GM12878 (cell line): ENCODE results near the gene ACCSL. TPM values are rescaled to one million over a fixed set of nuclear protein-coding genes. Genes with fewer than 3 reads are reported as not detected.

Experiments
- ATAC-seq: fragments of 200-7000 bp; cut with Tn5 transposase; 3 replicates; pipeline ENCODE4 v1.9.1; 2020; ENCODE audit warnings: mild to moderate bottlenecking, moderate library complexity
- BruUV-seq: library from RNA; stranded (reverse); fragments of 400-500 nt; replicated peaks from 2 replicates; lab custom pipeline; 2021; lab: Mats Ljungman, UMichigan
- CTCF ChIA-PET: fragments of 300-600 bp; sonication (Branson Sonifier 250); formaldehyde crosslinking; extraction: SDS; loops from one replicate; lab custom pipeline; 2021; ENCODE audit warnings: inconsistent platforms; lab: Yijun Ruan, JAX
- POLR2A ChIA-PET: fragments of 350-600 bp; formaldehyde crosslinking; extraction: SDS; loops from one replicate; lab custom pipeline; 2021; ENCODE audit warnings: inconsistent platforms; lab: Charles Lee
- RAD21 ChIA-PET: fragments of 300-600 bp; sonication (Branson Sonifier 250); formaldehyde crosslinking; loops from one replicate; lab custom pipeline; 2023; ENCODE audit warnings: antibody characterized with exemption; ENCODE audit not compliant: unreplicated experiment; lab: Charles Lee
- SMC1A ChIA-PET: fragments of 300-600 bp; sonication (Branson Sonifier 250); formaldehyde crosslinking; loops from one replicate; lab custom pipeline; 2023; ENCODE audit not compliant: unreplicated experiment, uncharacterized antibody; lab: Charles Lee
- DNase-seq: peaks from one replicate; pipeline ENCODE4 v3.0.0-alpha.2; 2011; ENCODE audit warnings: low read depth, low spot score
- FAIRE-seq: peaks from 3 replicates; lab custom pipeline; 2011; peaks lifted over from hg19 to GRCh38; lab: Jason Lieb, UNC
- H2AFZ ChIP-seq: 2 replicates; pipeline ENCODE4 v1.6.0; 2011; ENCODE audit warnings: low read depth, low read length, control low read depth; ENCODE audit not compliant: control insufficient read depth
- H3K27ac ChIP-seq: 2 replicates; pipeline ENCODE4 v1.5.1; 2011; ENCODE audit warnings: control low read depth; ENCODE audit not compliant: control insufficient read depth, insufficient read depth
- H3K27me3 ChIP-seq, 2 experiments: replicated peaks in 1 of 2; 2 replicates each; pipeline versions ENCODE4 v1.6.0 to v1.6.1; 2011; ENCODE audit warnings: low read length in 1 of 2; ENCODE audit not compliant: control insufficient read depth in 2 of 2, insufficient read depth in 2 of 2
- H3K36me3 ChIP-seq, 2 experiments: 2 replicates each; pipeline ENCODE4 v1.5.1; 2011; ENCODE audit warnings: low read length in 1 of 2; ENCODE audit not compliant: control insufficient read depth in 2 of 2, insufficient read depth in 2 of 2
- H3K4me1 ChIP-seq: 2 replicates; pipeline ENCODE4 v1.6.1; 2011; ENCODE audit warnings: mild to moderate bottlenecking, low read length, moderate library complexity, mixed read lengths; ENCODE audit not compliant: control insufficient read depth, insufficient read depth
- H3K4me2 ChIP-seq: 2 replicates; pipeline ENCODE4 v1.6.0; 2011; ENCODE audit warnings: control low read depth; ENCODE audit not compliant: control insufficient read depth, insufficient read depth
- H3K4me3 ChIP-seq: fragments of 200-600 bp; sonication (generic); 2 replicates; pipeline ENCODE4 v1.5.1; 2016
- H3K79me2 ChIP-seq: 2 replicates; pipeline ENCODE4 v1.6.0; 2011; ENCODE audit warnings: low read length; ENCODE audit not compliant: control insufficient read depth, insufficient read depth
- H3K9ac ChIP-seq: 2 replicates; pipeline ENCODE4 v1.8.0; 2011; ENCODE audit warnings: low read length, control low read depth, mixed read lengths; ENCODE audit not compliant: control insufficient read depth, insufficient read depth
- H3K9me3 ChIP-seq: replicated peaks from 3 replicates; pipeline ENCODE4 v1.5.1; 2011; ENCODE audit warnings: mild to moderate bottlenecking, low read length; ENCODE audit not compliant: control insufficient read depth, insufficient read depth
- H4K20me1 ChIP-seq: 2 replicates; pipeline ENCODE4 v1.6.0; 2011; ENCODE audit not compliant: control insufficient read depth, insufficient read depth
- BHLHE40 ChIP-seq, 2 experiments: fragments of 450-650 bp in 1 of 2; IDR thresholded peaks; 2 replicates each; pipeline ENCODE4 v1.6.1; 2011 to 2017; ENCODE audit warnings: low read depth in 2 of 2, borderline replicate concordance in 1 of 2, improper control_type of control experiment in 1 of 2, low read length in 1 of 2, mild to moderate bottlenecking in 1 of 2
- EGR1 ChIP-seq, 2 experiments: IDR thresholded peaks; 1 replicate in 1 of 2; 2 replicates in 1 of 2; pipeline ENCODE4 v1.6.1; 2011 to 2012; ENCODE audit warnings: low read depth in 2 of 2, low read length in 2 of 2, borderline replicate concordance in 1 of 2, mild to moderate bottlenecking in 1 of 2, moderate library complexity in 1 of 2
- FOS ChIP-seq: IDR thresholded peaks from 3 replicates; pipeline ENCODE4 v1.6.1; 2011; ENCODE audit warnings: borderline replicate concordance; ENCODE audit not compliant: insufficient read length; ENCODE audit errors: extremely low read depth
- JUNB ChIP-seq: IDR thresholded peaks from 2 replicates; pipeline ENCODE4 v1.6.1; 2016; ENCODE audit warnings: antibody characterized with exemption, mild to moderate bottlenecking
- MYC ChIP-seq: IDR thresholded peaks from 2 replicates; pipeline ENCODE4 v1.6.1; 2011; ENCODE audit warnings: mild to moderate bottlenecking, low read length, moderate library complexity, inconsistent platforms; ENCODE audit not compliant: insufficient read depth, insufficient replicate concordance, insufficient read length, severe bottlenecking
- NBN ChIP-seq: fragments of 450-650 bp; IDR thresholded peaks from 2 replicates; pipeline ENCODE4 v1.6.1; 2016
- NFYB ChIP-seq: IDR thresholded peaks from 2 replicates; pipeline ENCODE4 v1.6.1; 2011; ENCODE audit warnings: low read depth, mild to moderate bottlenecking, low read length, improper control_type of control experiment, moderate library complexity; ENCODE audit not compliant: insufficient read depth
- NR2F1 ChIP-seq: fragments of 450-650 bp; conservative IDR thresholded peaks from 2 replicates; pipeline ENCODE4 v1.6.1; 2017; ENCODE audit warnings: mild to moderate bottlenecking
- PAX5 ChIP-seq: IDR thresholded peaks from 2 replicates; pipeline ENCODE4 v1.6.1; 2011; ENCODE audit warnings: low read depth, low read length, borderline replicate concordance
- SIN3A ChIP-seq: IDR thresholded peaks from 2 replicates; pipeline ENCODE4 v1.6.1; 2012; ENCODE audit warnings: low read depth, low read length, improper control_type of control experiment
- SIX5 ChIP-seq: IDR thresholded peaks from 2 replicates; pipeline ENCODE4 v1.6.1; 2011; ENCODE audit warnings: mild to moderate bottlenecking, low read depth, low read length, moderate library complexity; ENCODE audit not compliant: severe bottlenecking
- SMC3 ChIP-seq: IDR thresholded peaks from 2 replicates; pipeline ENCODE4 v1.6.1; 2011; ENCODE audit warnings: low read length, improper control_type of control experiment, borderline replicate concordance
- WRNIP1 ChIP-seq: IDR thresholded peaks from 2 replicates; pipeline ENCODE4 v1.6.1; 2011; ENCODE audit warnings: low read depth, low read length, improper control_type of control experiment, borderline replicate concordance
- ZNF24 ChIP-seq: fragments of 450-650 bp; IDR thresholded peaks from 2 replicates; pipeline ENCODE4 v1.6.1; 2017; ENCODE audit warnings: antibody characterized with exemption, mild to moderate bottlenecking
- ZNF384 ChIP-seq: IDR thresholded peaks from 2 replicates; pipeline ENCODE4 v1.6.1; 2012; ENCODE audit warnings: low read depth, mild to moderate bottlenecking, low read length, improper control_type of control experiment, borderline replicate concordance
- WGBS: methylation state at CpG from one replicate; pipeline ENCODE4 v1.1.6; 2016; ENCODE audit warnings: low lambda C conversion rate; ENCODE audit not compliant: insufficient replicate concordance, insufficient coverage; ENCODE audit errors: missing lambda C conversion rate; 5-methylcytosine and 5-hydroxymethylcytosine counted together
- in situ Hi-C: fragments of 300-500 bp; cut with MboI; formaldehyde crosslinking; loops from 9 replicates; pipeline ENCODE4 v1.14.3; 2018; ENCODE audit warnings: mixed read lengths
- intact Hi-C: fragments of 100-400 bp; cut with micrococcal nuclease; formaldehyde crosslinking; loops from one replicate; pipeline ENCODE4 v1.14.2; 2022; ENCODE audit not compliant: unreplicated experiment
- polyA plus RNA-seq, 11 experiments: library from polyadenylated mRNA; depleted of rRNA in 4 of 11; unstranded in 6 of 11; stranded (reverse) in 5 of 11; fragments of >200 nt; fragmentation: Nextera tagmentation in 4 of 11; fragmentation: Illumina TruSeq in 1 of 11; extraction: Ambion mirVana in 4 of 11; extraction: Trizol in 1 of 11; gene quantifications; 1 replicate in 1 of 11; 2 replicates in 10 of 11; pipeline versions ENCODE4 v1.2.1 to v1.2.3, GENCODE V29; 2011 to 2016; ENCODE audit warnings: inconsistent platforms in 2 of 11, missing spikeins in 2 of 11, low read depth in 1 of 11
- total RNA-seq, 4 experiments: library from RNA; depleted of rRNA in 3 of 4; stranded (reverse); fragments of >200 nt in 3 of 4; fragmentation: Illumina TruSeq in 1 of 4; extraction: Trizol in 1 of 4; gene quantifications; 2 replicates each; pipeline versions ENCODE4 v1.2.1 to v1.2.3, GENCODE V29; 2013 to 2021
- TF ChIP-seq, protein P1 (sequence below), 3 experiments: IDR thresholded peaks in 2 of 3; conservative IDR thresholded peaks in 1 of 3; 2 replicates each; pipeline ENCODE4 v1.5.1; 2011; ENCODE audit warnings: low read depth in 3 of 3, low read length in 3 of 3, mild to moderate bottlenecking in 3 of 3, control low read depth in 2 of 3, moderate library complexity in 2 of 3, inconsistent platforms in 1 of 3, mixed read lengths in 1 of 3; ENCODE audit not compliant: control insufficient read depth in 2 of 3, insufficient read depth in 1 of 3; ENCODE audit errors: extremely low read depth in 1 of 3
- TF ChIP-seq, protein P2 (sequence below): fragments of 150-350 bp; IDR thresholded peaks from 2 replicates; pipeline ENCODE4 v1.6.1; 2014; ENCODE audit warnings: mild to moderate bottlenecking, low read depth, low read length
- TF ChIP-seq, protein P3 (sequence below): IDR thresholded peaks from 2 replicates; pipeline ENCODE4 v1.6.1; 2012; ENCODE audit warnings: low read depth, low read length, improper control_type of control experiment
- TF ChIP-seq, protein P4 (sequence below): fragments of 450-650 bp; IDR thresholded peaks from 2 replicates; pipeline ENCODE4 v1.6.1; 2016; ENCODE audit warnings: mild to moderate bottlenecking

ACCSL gene
- total and polyA plus RNA-seq, 10 of the 15 experiments (the other 5 are each of a cell fraction or from before 2014, with no cell fraction given) = 0.15 TPM; not detected in 9

DNA sequence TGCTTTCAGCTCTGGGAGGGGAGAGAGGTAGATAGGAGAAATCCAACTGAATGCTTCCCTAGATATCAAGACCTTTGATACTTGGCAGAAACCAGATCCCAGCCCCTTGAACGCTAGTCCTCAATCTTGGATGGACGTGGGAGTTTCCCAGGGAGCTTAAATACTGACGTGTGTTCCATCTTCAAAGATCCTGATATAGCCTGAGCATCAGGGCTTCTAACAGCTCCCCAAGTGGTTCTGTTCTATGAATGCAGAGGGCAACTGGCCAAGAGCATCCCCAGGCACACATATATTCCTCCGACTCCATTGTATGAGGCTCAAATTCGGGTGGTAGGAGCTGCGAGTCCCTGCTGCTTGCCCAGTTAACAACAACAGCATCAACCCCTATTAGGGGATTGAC, 9.6 kb downstream of the ACCSL start (continued):
- TF ChIP-seq, protein P1, sequence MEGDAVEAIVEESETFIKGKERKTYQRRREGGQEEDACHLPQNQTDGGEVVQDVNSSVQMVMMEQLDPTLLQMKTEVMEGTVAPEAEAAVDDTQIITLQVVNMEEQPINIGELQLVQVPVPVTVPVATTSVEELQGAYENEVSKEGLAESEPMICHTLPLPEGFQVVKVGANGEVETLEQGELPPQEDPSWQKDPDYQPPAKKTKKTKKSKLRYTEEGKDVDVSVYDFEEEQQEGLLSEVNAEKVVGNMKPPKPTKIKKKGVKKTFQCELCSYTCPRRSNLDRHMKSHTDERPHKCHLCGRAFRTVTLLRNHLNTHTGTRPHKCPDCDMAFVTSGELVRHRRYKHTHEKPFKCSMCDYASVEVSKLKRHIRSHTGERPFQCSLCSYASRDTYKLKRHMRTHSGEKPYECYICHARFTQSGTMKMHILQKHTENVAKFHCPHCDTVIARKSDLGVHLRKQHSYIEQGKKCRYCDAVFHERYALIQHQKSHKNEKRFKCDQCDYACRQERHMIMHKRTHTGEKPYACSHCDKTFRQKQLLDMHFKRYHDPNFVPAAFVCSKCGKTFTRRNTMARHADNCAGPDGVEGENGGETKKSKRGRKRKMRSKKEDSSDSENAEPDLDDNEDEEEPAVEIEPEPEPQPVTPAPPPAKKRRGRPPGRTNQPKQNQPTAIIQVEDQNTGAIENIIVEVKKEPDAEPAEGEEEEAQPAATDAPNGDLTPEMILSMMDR (IDR thresholded peaks at IDR 0.05 in 2 of 3, conservative IDR thresholded peaks at IDR 0.05 in 1 of 3; ENCODE audit: control insufficient read depth in 2 of 3, extremely low read depth in 1 of 3, insufficient read depth in 1 of 3, low read depth in 3 of 3, low read length in 3 of 3) = no peak
- TF ChIP-seq NFYB (no peak), JUNB (no peak), PAX5 (no peak), SMC3 (no peak), BHLHE40 (IDR thresholded peaks at IDR 0.05; ENCODE audit: borderline replicate concordance in 1 of 2, low read depth in 2 of 2, low read length in 1 of 2) (no peak), NBN (no peak), ZNF384 (no peak), NR2F1 (no peak)
- TF ChIP-seq, protein P2, sequence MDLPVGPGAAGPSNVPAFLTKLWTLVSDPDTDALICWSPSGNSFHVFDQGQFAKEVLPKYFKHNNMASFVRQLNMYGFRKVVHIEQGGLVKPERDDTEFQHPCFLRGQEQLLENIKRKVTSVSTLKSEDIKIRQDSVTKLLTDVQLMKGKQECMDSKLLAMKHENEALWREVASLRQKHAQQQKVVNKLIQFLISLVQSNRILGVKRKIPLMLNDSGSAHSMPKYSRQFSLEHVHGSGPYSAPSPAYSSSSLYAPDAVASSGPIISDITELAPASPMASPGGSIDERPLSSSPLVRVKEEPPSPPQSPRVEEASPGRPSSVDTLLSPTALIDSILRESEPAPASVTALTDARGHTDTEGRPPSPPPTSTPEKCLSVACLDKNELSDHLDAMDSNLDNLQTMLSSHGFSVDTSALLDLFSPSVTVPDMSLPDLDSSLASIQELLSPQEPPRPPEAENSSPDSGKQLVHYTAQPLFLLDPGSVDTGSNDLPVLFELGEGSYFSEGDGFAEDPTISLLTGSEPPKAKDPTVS = no peak
- TF ChIP-seq, all 136 proteins: peak for 0

DNA sequence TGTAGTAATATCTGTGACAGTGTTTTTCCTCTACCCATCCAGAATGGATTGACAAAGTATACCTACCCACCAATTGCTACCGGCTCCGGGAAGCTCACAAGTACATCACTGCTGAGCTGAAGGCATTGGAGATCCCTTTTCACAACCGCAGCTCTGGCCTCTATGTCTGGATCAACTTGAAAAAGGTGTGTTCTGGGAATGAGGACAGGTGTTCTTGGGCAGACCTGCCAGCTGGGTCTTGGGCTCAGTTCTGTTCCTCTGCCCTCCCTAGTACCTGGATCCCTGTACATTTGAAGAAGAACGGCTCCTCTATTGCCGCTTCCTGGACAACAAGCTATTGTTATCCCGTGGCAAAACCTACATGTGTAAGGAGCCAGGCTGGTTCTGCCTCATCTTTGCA, 10.5 kb downstream of the ACCSL start:
- ChIA-PET CTCF (no interaction called here), POLR2A (no interaction called here), RAD21 (no interaction called here), SMC1A (no interaction called here)
- DNase-seq (no peak), FAIRE-seq (no peak), ATAC-seq (no peak)
- Histone ChIP-seq H3K36me3 (no peaks in the 10 kb centered on the region), H2AFZ (no peak overlapping the region), H3K9ac (no peak overlapping the region), H3K4me1 (no peaks in the 10 kb centered on the region), H3K27ac (no peak overlapping the region), H4K20me1 (no peaks in the 10 kb centered on the region), H3K79me2 (no peaks in the 10 kb centered on the region), H3K4me3 (no peak overlapping the region), H3K4me2 (no peak overlapping the region), H3K27me3 (peaks cover 0 to 1% of the 10 kb centered on the region in 2 experiments; a peak in 1 of 4 replicates), H3K9me3 (no peaks in the 10 kb centered on the region)
- BruUV-seq = no TSS peak
- in situ Hi-C loops = no loop called here
- TF ChIP-seq MYC (no peak), EGR1 (IDR thresholded peaks at IDR 0.05; ENCODE audit: borderline replicate concordance in 1 of 2, low read depth in 2 of 2, low read length in 2 of 2) (no peak), FOS (no peak), WRNIP1 (no peak), SIX5 (no peak), SIN3A (no peak), ZNF24 (no peak)
- TF ChIP-seq, protein P3, sequence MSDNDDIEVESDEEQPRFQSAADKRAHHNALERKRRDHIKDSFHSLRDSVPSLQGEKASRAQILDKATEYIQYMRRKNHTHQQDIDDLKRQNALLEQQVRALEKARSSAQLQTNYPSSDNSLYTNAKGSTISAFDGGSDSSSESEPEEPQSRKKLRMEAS = no peak
- TF ChIP-seq, protein P4, sequence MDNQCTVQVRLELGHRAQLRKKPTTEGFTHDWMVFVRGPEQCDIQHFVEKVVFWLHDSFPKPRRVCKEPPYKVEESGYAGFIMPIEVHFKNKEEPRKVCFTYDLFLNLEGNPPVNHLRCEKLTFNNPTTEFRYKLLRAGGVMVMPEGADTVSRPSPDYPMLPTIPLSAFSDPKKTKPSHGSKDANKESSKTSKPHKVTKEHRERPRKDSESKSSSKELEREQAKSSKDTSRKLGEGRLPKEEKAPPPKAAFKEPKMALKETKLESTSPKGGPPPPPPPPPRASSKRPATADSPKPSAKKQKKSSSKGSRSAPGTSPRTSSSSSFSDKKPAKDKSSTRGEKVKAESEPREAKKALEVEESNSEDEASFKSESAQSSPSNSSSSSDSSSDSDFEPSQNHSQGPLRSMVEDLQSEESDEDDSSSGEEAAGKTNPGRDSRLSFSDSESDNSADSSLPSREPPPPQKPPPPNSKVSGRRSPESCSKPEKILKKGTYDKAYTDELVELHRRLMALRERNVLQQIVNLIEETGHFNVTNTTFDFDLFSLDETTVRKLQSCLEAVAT = no peak
- intact Hi-C loops = no loop called here
- WGBS = 67% methylated on average over 6 of the region's 6 CpGs
